Measurements from ENCODE around the gene CLEC1B.

- TF ChIP-seq, protein P1, sequence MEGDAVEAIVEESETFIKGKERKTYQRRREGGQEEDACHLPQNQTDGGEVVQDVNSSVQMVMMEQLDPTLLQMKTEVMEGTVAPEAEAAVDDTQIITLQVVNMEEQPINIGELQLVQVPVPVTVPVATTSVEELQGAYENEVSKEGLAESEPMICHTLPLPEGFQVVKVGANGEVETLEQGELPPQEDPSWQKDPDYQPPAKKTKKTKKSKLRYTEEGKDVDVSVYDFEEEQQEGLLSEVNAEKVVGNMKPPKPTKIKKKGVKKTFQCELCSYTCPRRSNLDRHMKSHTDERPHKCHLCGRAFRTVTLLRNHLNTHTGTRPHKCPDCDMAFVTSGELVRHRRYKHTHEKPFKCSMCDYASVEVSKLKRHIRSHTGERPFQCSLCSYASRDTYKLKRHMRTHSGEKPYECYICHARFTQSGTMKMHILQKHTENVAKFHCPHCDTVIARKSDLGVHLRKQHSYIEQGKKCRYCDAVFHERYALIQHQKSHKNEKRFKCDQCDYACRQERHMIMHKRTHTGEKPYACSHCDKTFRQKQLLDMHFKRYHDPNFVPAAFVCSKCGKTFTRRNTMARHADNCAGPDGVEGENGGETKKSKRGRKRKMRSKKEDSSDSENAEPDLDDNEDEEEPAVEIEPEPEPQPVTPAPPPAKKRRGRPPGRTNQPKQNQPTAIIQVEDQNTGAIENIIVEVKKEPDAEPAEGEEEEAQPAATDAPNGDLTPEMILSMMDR (IDR thresholded peaks at IDR 0.05), result no peak
- TF ChIP-seq POLR2AphosphoS5 (IDR thresholded peaks at IDR 0.05; ENCODE audit: low read depth, low read length), result no peak
These were observed 37.8 kb downstream of the CLEC1B start for GRCh38 chr12:9961106-9961505.
